ENCODE data around the gene UBE2N.

UBE2N gene

DNA sequence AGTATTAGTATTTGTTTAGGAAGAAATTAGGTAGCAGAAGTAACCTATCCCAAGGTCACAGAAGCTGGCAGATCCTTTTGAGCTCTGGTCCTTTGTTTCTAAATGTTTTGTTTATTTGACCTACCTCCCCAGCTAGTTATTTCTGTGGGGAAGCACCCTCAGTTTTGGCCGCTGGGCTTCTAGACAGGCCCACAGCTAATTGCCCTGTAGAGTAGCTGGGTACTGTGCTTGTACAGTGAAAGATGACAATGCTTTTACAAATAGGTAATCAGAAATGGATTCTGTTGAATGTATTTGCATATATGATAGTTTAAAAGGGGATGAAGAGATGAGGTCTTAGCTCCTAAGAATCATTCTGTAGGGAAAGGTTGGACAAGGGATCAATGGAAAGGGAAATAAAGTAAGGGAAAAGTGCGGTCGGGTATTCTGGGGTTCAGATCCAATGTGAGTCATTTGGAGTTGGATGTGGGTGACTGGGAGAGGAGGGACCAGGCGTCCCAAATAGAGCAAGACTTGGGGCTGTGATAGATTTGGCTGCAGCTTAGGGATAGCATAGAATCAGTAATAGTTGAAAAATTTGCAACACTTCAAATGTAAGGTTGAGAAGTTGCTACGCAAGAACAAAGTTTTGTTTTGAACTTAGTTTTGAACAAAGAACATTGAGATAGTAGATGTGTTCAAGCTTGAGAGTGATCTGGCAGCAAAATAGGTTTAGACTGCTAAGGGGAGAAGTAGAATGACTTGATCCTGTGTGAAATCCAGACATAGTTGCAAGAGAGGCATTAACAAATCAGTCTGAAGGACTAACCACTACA is 60.4 kb downstream of the UBE2N start:
- H4K20me1 ChIP-seq (ENCODE audit: insufficient read depth, low read length, poor library complexity, severe bottlenecking) = peaks cover 49% of the 10 kb centered on the region
- no peaks in the 10 kb centered on the region for H3K27me3 ChIP-seq (ENCODE audit: insufficient read depth, low read length, poor library complexity, severe bottlenecking)
- TF ChIP-seq EZH2phosphoT487 (IDR thresholded peaks at IDR 0.05; ENCODE audit: borderline replicate concordance) = no peak
- TF ChIP-seq, protein P1, sequence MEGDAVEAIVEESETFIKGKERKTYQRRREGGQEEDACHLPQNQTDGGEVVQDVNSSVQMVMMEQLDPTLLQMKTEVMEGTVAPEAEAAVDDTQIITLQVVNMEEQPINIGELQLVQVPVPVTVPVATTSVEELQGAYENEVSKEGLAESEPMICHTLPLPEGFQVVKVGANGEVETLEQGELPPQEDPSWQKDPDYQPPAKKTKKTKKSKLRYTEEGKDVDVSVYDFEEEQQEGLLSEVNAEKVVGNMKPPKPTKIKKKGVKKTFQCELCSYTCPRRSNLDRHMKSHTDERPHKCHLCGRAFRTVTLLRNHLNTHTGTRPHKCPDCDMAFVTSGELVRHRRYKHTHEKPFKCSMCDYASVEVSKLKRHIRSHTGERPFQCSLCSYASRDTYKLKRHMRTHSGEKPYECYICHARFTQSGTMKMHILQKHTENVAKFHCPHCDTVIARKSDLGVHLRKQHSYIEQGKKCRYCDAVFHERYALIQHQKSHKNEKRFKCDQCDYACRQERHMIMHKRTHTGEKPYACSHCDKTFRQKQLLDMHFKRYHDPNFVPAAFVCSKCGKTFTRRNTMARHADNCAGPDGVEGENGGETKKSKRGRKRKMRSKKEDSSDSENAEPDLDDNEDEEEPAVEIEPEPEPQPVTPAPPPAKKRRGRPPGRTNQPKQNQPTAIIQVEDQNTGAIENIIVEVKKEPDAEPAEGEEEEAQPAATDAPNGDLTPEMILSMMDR (conservative IDR thresholded peaks at IDR 0.05; ENCODE audit: low read length) = no peak
- no peaks in the 10 kb centered on the region for H3K36me3 ChIP-seq (ENCODE audit: insufficient read depth, low read length)
- H3K9ac ChIP-seq (ENCODE audit: low read depth, low read length, poor library complexity, severe bottlenecking) = peak overlapping the region; percentile 84
- H3K9me2 ChIP-seq (replicated peaks; ENCODE audit: low read depth, low read length) = no peaks in the 10 kb centered on the region
- no peaks in the 10 kb centered on the region for H3K9me3 ChIP-seq (ENCODE audit: insufficient read depth, low read depth, low read length)
- H3K79me2 ChIP-seq (ENCODE audit: insufficient read depth, low read length) = peaks cover 80% of the 10 kb centered on the region
- H3K4me2 ChIP-seq (ENCODE audit: low read depth, low read length, poor library complexity, severe bottlenecking) = peak overlapping the region; percentile 73
- H3F3A ChIP-seq (ENCODE audit: low read depth) = no peaks in the 10 kb centered on the region
- no peak overlapping the region for H2AFZ ChIP-seq (ENCODE audit: low read length)
- peaks cover 37% of the 10 kb centered on the region for H3K4me1 ChIP-seq (ENCODE audit: insufficient read depth, low read length, poor library complexity, severe bottlenecking)
- peak overlapping the region; percentile 84 for H3K4me3 ChIP-seq (ENCODE audit: low read length, poor library complexity, severe bottlenecking)

DNA sequence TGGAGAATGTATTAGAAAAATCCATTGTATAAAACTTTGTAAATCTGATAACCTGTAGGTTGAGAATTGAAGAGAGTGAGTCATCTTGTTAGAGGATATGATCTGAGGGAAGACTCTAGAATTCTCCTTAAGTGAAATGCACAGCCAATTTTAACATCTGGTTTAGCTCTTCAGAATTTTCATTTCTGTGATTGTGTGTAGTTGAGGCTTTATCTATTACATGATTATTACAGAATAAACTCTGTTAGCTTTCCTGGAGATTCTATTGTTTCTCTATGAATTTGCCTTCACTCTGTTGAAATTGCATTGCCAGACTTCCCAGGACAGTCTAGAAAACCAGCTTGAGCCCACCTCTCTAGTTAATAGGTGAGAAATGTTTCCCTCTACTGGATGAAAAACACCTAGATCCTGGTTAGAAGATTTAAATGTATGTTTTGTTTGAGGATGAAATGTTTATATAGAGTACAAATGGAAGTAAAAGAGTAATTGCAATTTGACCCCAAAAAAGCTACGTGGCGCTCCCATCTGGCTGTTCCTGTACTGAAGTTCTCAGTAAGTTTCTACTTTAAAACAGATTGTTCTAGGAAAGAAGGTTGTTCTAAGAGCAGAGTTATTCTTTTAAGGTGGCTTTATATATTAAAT is 61.1 kb downstream of the UBE2N start:
- no peaks in the 10 kb centered on the region for H3K9me2 ChIP-seq (replicated peaks; ENCODE audit: low read depth, low read length)
- H3K4me2 ChIP-seq (ENCODE audit: low read depth, low read length, poor library complexity, severe bottlenecking) = peak overlapping the region; percentile 73
- H3K79me2 ChIP-seq (ENCODE audit: insufficient read depth, low read length) = peaks cover 73% of the 10 kb centered on the region
- H4K20me1 ChIP-seq (ENCODE audit: insufficient read depth, low read length, poor library complexity, severe bottlenecking) = peaks cover 49% of the 10 kb centered on the region
- no peaks in the 10 kb centered on the region for H3K36me3 ChIP-seq (ENCODE audit: insufficient read depth, low read length)
- H3F3A ChIP-seq (ENCODE audit: low read depth) = no peaks in the 10 kb centered on the region
- H3K27me3 ChIP-seq (ENCODE audit: insufficient read depth, low read length, poor library complexity, severe bottlenecking) = no peaks in the 10 kb centered on the region
- no peak for TF ChIP-seq EZH2phosphoT487 (IDR thresholded peaks at IDR 0.05; ENCODE audit: borderline replicate concordance)
- TF ChIP-seq, protein P1 (conservative IDR thresholded peaks at IDR 0.05; ENCODE audit: low read length) = peak; percentile 59
- H3K4me3 ChIP-seq (ENCODE audit: low read length, poor library complexity, severe bottlenecking) = peak overlapping the region; percentile 84
- no peak overlapping the region for H2AFZ ChIP-seq (ENCODE audit: low read length)
- H3K9ac ChIP-seq (ENCODE audit: low read depth, low read length, poor library complexity, severe bottlenecking) = peak overlapping the region; percentile 84
- H3K9me3 ChIP-seq (ENCODE audit: insufficient read depth, low read depth, low read length) = no peaks in the 10 kb centered on the region
- H3K4me1 ChIP-seq (ENCODE audit: insufficient read depth, low read length, poor library complexity, severe bottlenecking) = peaks cover 37% of the 10 kb centered on the region

DNA sequence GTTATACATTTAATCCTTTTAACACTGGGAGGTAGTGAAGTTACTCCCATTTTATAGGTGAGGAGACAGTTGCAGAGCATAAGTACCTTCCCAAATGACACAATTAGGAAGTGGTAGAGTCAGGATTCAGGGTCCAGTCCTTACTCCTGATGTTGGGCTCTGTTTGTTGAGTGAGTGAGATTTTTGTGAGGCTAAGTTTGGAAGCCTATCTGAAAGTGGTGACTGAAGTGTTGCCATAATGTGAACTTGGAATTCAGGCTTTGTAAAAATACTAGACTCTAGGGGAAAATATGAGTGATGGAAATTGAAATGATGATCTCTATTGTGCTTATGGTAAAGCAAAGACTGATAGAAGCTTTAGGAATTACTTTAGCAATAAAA is 61.8 kb downstream of the UBE2N start:
- peak overlapping the region; percentile 73 for H3K4me2 ChIP-seq (ENCODE audit: low read depth, low read length, poor library complexity, severe bottlenecking)
- H3K9me3 ChIP-seq (ENCODE audit: insufficient read depth, low read depth, low read length) = no peaks in the 10 kb centered on the region
- no peaks in the 10 kb centered on the region for H3K9me2 ChIP-seq (replicated peaks; ENCODE audit: low read depth, low read length)
- no peaks in the 10 kb centered on the region for H3K27me3 ChIP-seq (ENCODE audit: insufficient read depth, low read length, poor library complexity, severe bottlenecking)
- peaks cover 43% of the 10 kb centered on the region for H4K20me1 ChIP-seq (ENCODE audit: insufficient read depth, low read length, poor library complexity, severe bottlenecking)
- no peaks in the 10 kb centered on the region for H3F3A ChIP-seq (ENCODE audit: low read depth)
- peak overlapping the region; percentile 84 for H3K4me3 ChIP-seq (ENCODE audit: low read length, poor library complexity, severe bottlenecking)
- H3K4me1 ChIP-seq (ENCODE audit: insufficient read depth, low read length, poor library complexity, severe bottlenecking) = peaks cover 31% of the 10 kb centered on the region
- H3K79me2 ChIP-seq (ENCODE audit: insufficient read depth, low read length) = peaks cover 67% of the 10 kb centered on the region
- TF ChIP-seq, protein P1 (conservative IDR thresholded peaks at IDR 0.05; ENCODE audit: low read length) = no peak
- TF ChIP-seq EZH2phosphoT487 (IDR thresholded peaks at IDR 0.05; ENCODE audit: borderline replicate concordance) = no peak
- no peak overlapping the region for H2AFZ ChIP-seq (ENCODE audit: low read length)
- peak overlapping the region; percentile 84 for H3K9ac ChIP-seq (ENCODE audit: low read depth, low read length, poor library complexity, severe bottlenecking)
- H3K36me3 ChIP-seq (ENCODE audit: insufficient read depth, low read length) = no peaks in the 10 kb centered on the region

All from Loucy (cell line).